Breast epithelium (tissue), 4 donors: ENCODE data around the gene TRAF5. TPM values are rescaled to one million over a fixed set of nuclear protein-coding genes. Genes with fewer than 3 reads are reported as not detected.

Experiments
- DNase-seq, 2 donors: peaks; one replicate each; pipeline ENCODE4 v3.0.0-alpha.2; 2019; ENCODE audit warnings: low spot score in 2 of 2
- H3K27ac ChIP-seq, 2 donors: fragments of 200-600 bp; sonication (generic) in 1 of 2; one replicate each; pipeline ENCODE4 v1.5.1; 2016 to 2019; ENCODE audit warnings: mild to moderate bottlenecking in 1 of 2
- H3K27me3 ChIP-seq, 2 donors: fragments of 200-600 bp; sonication (generic) in 1 of 2; one replicate each; pipeline versions ENCODE4 v1.5.1 to v1.6.0; 2017 to 2019; ENCODE audit warnings: control low read depth in 1 of 2, mild to moderate bottlenecking in 1 of 2
- H3K36me3 ChIP-seq: fragments of 200-600 bp; one replicate; pipeline ENCODE4 v1.5.1; 2019
- H3K4me1 ChIP-seq, 2 donors: fragments of 200-600 bp; sonication (generic); one replicate each; pipeline ENCODE4 v1.5.1; 2016 to 2019; ENCODE audit warnings: control low read depth in 1 of 2
- H3K4me3 ChIP-seq, 3 donors: fragments of 200-600 bp; sonication (generic); 1 replicate in 2 of 3; 2 replicates in 1 of 3; pipeline ENCODE4 v1.5.1; 2016 to 2019; ENCODE audit warnings: mild to moderate bottlenecking in 3 of 3, moderate library complexity in 2 of 3
- H3K9me3 ChIP-seq, 2 donors: fragments of 200-600 bp; sonication (generic) in 1 of 2; one replicate each; pipeline ENCODE4 v1.5.1; 2016 to 2019; ENCODE audit warnings: control low read depth in 1 of 2
- CTCF ChIP-seq, 3 donors: fragments of 450-650 bp; IDR thresholded peaks; one replicate each; pipeline ENCODE4 v1.5.1; 2016 to 2017; ENCODE audit warnings: antibody characterized with exemption in 3 of 3, mild to moderate bottlenecking in 3 of 3, moderate library complexity in 3 of 3
- POLR2A ChIP-seq: fragments of 450-650 bp; IDR thresholded peaks from one replicate; pipeline ENCODE4 v1.6.1; 2016; ENCODE audit warnings: antibody characterized with exemption, mild to moderate bottlenecking, moderate library complexity
- POLR2AphosphoS5 ChIP-seq, 3 donors: sonication (generic); formaldehyde crosslinking; IDR thresholded peaks; one replicate each; pipeline ENCODE4 v1.6.1; 2017; ENCODE audit warnings: antibody characterized with exemption in 3 of 3
- intact Hi-C: fragments of 100-400 bp; cut with DNase I; formaldehyde crosslinking; loops from one replicate; pipeline ENCODE4 v1.15.1; 2023; ENCODE audit warnings: low total_unique reads
- total RNA-seq, 3 donors: library from RNA; depleted of rRNA; stranded (reverse); fragments of >200 nt; gene quantifications; one replicate each; pipeline ENCODE4 v1.1.0, GENCODE V29; 2016

Gene TRAF5
- total RNA-seq, 3 donors from 2014 or later, result 10.9 to 28.8 (median 21.8) TPM

- no peak for DNase-seq
Observed at GRCh38 chr1:211352465-211352864, 25.8 kb downstream of the TRAF5 start.

GRCh38 chr1:211352985-211353515, 26.4 kb downstream of the TRAF5 start:
- H3K27ac ChIP-seq, result no peak overlapping the region
- intact Hi-C loops, result no loop called here
- H3K36me3 ChIP-seq, result no peaks in the 10 kb centered on the region
- no peak overlapping the region for H3K4me3 ChIP-seq
- peaks cover 0 to 4% of the 10 kb centered on the region in 2 donors for H3K9me3 ChIP-seq
- DNase-seq, result peak in 1 of 2 donors; percentile 56
- TF ChIP-seq POLR2AphosphoS5 (IDR thresholded peaks at IDR 0.05) (no peak), CTCF (IDR thresholded peaks at IDR 0.05) (peak; percentile 22 to 59 (median 46)), POLR2A (no peak)
- no peaks in the 10 kb centered on the region for H3K27me3 ChIP-seq
- H3K4me1 ChIP-seq, result no peaks in the 10 kb centered on the region

More at GRCh38 chr1:211352465-211352864, 25.8 kb downstream of the TRAF5 start:
- Histone ChIP-seq H3K4me1 (no peaks in the 10 kb centered on the region), H3K27me3 (no peaks in the 10 kb centered on the region), H3K36me3 (no peaks in the 10 kb centered on the region), H3K27ac (no peak overlapping the region), H3K4me3 (no peak overlapping the region), H3K9me3 (peaks cover 0 to 4% of the 10 kb centered on the region in 2 donors)
- no peak for TF ChIP-seq POLR2A
- no peak for TF ChIP-seq POLR2AphosphoS5 (IDR thresholded peaks at IDR 0.05)
- no peak for TF ChIP-seq CTCF (IDR thresholded peaks at IDR 0.05)
- intact Hi-C loops, result no loop called here

- no peak for DNase-seq
- Histone ChIP-seq H3K27ac (no peak overlapping the region), H3K36me3 (no peaks in the 10 kb centered on the region), H3K4me3 (no peak overlapping the region), H3K27me3 (no peaks in the 10 kb centered on the region), H3K4me1 (no peaks in the 10 kb centered on the region), H3K9me3 (peaks cover 0 to 4% of the 10 kb centered on the region in 2 donors)
- no peak for TF ChIP-seq CTCF (IDR thresholded peaks at IDR 0.05)
- TF ChIP-seq POLR2AphosphoS5 (IDR thresholded peaks at IDR 0.05), result no peak
- no peak for TF ChIP-seq POLR2A
- intact Hi-C loops, result no loop called here
Observed at GRCh38 chr1:211353562-211354212, 27.1 kb downstream of the TRAF5 start.

GRCh38 chr1:211355873-211356272, 29.2 kb downstream of the TRAF5 start:
- DNase-seq, result no peak
- intact Hi-C loops, result no loop called here
- Histone ChIP-seq H3K27me3 (no peaks in the 10 kb centered on the region), H3K4me1 (no peaks in the 10 kb centered on the region), H3K27ac (no peak overlapping the region), H3K4me3 (no peak overlapping the region), H3K36me3 (no peaks in the 10 kb centered on the region), H3K9me3 (peaks cover 0 to 4% of the 10 kb centered on the region in 2 donors)
- TF ChIP-seq CTCF (IDR thresholded peaks at IDR 0.05) (no peak), POLR2AphosphoS5 (IDR thresholded peaks at IDR 0.05) (no peak), POLR2A (no peak)

GRCh38 chr1:211356723-211357407, 30.2 kb downstream of the TRAF5 start:
- intact Hi-C loops, result no loop called here
- no peak overlapping the region for H3K4me3 ChIP-seq
- no peaks in the 10 kb centered on the region for H3K27me3 ChIP-seq
- H3K27ac ChIP-seq, result no peak overlapping the region
- H3K36me3 ChIP-seq, result no peaks in the 10 kb centered on the region
- DNase-seq, result no peak
- H3K9me3 ChIP-seq, result peaks cover 0 to 4% of the 10 kb centered on the region in 2 donors
- no peaks in the 10 kb centered on the region for H3K4me1 ChIP-seq
- no peak for TF ChIP-seq CTCF (IDR thresholded peaks at IDR 0.05)
- TF ChIP-seq POLR2AphosphoS5 (IDR thresholded peaks at IDR 0.05), result no peak
- TF ChIP-seq POLR2A, result no peak
